Measurements from ENCODE around the gene ADGRF3.
"Not testable (repeated sequence)": the region's sequence is repeated elsewhere in the genome, so short reads cannot be mapped to it uniquely, and the experiment has no call there.

Gene ADGRF3

GRCh38 chr2:26284132-26284531, 62.5 kb downstream of the ADGRF3 start:
- DNase-seq (ENCODE audit: extremely low read depth in 1 of 2, low read depth in 1 of 2) = no peak

DNA sequence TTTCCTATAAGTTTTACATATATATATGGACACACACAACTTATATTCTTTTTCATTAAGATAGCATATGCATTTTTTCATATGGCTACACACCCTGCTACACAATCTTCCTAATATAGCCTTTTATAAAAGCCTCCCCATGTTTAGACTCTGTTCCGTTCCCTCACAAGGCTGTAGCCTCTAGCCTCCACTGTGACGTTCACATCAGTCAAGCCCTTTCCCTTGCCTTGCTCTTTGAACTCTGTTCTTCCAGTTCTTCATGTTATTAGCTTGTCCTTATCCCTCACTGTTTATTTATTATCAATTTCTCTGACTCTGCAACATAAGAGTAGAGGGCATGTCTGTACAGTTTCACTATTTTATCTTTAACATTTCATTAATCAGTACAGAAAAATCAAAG, 63.0 kb downstream of the ADGRF3 start:
- no peak for DNase-seq (ENCODE audit: extremely low read depth in 1 of 2, low read depth in 1 of 2)

GRCh38 chr2:26281226-26281625, 65.4 kb downstream of the ADGRF3 start:
- no peak for DNase-seq (ENCODE audit: extremely low read depth in 1 of 2, low read depth in 1 of 2)

GRCh38 chr2:26279886-26280285, 66.7 kb downstream of the ADGRF3 start:
- DNase-seq (ENCODE audit: extremely low read depth in 1 of 2, low read depth in 1 of 2) = no peak

GRCh38 chr2:26276484-26277227, 69.9 kb downstream of the ADGRF3 start:
- no peak for DNase-seq (ENCODE audit: extremely low read depth in 1 of 2, low read depth in 1 of 2)

GRCh38 chr2:26274058-26274613, 72.5 kb downstream of the ADGRF3 start:
- no peak for DNase-seq (ENCODE audit: extremely low read depth in 1 of 2, low read depth in 1 of 2)

DNA sequence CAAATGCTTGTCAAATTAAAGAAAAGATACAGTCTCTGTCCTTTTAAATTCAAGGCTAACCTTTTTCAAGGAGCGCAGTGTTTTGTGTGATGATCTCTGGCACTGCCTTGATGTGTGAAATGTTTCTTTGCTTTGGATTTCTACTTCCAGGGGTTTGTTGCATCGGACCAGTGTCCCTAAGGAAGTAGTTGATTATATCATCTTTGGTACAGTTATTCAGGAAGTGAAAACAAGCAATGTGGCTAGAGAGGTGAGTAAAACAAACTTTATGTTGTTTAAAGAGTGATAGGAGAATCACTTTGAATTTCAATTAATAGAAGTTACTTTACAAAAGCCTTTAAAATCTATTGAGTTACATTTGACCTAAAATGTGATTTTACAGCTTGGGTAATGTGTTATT, 73.1 kb downstream of the ADGRF3 start:
- DNase-seq (ENCODE audit: extremely low read depth in 1 of 2, low read depth in 1 of 2) = no peak

GRCh38 chr2:26270373-26270772, 76.2 kb downstream of the ADGRF3 start:
- DNase-seq (ENCODE audit: extremely low read depth in 1 of 2, low read depth in 1 of 2) = no peak

- DNase-seq (ENCODE audit: extremely low read depth in 1 of 2, low read depth in 1 of 2) = no peak
These were observed 76.9 kb downstream of the ADGRF3 start for GRCh38 chr2:26269571-26270158.

GRCh38 chr2:26268670-26269385, 77.8 kb downstream of the ADGRF3 start:
- DNase-seq (ENCODE audit: extremely low read depth in 1 of 2, low read depth in 1 of 2) = not testable (repeated sequence)

DNA sequence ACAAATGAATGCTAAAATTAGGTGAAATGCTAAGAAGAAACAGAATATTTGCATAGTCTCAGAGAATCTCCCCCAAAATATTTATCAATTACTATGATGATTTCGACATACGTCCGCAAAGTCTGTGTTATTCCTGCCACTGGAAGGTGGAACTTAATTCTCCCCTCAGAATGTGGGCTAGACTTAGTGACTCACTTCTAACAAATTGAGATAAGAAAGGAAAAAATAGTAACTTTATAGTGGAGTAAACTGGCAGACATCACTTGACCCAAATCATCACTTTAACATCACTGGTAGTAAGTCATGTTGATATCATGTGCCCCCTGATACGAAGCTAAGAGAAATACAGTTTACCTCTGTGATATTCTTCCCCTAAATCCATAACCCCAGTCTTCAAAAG, 78.4 kb downstream of the ADGRF3 start:
- no peak for DNase-seq (ENCODE audit: extremely low read depth in 1 of 2, low read depth in 1 of 2)

GRCh38 chr2:26258836-26259235, 87.8 kb downstream of the ADGRF3 start:
- DNase-seq (ENCODE audit: extremely low read depth in 1 of 2, low read depth in 1 of 2) = not testable (repeated sequence)

Measured in activated CD8-positive, alpha-beta memory T cell treated with anti-CD3 and anti-CD28 coated beads for 1 hour (primary cell).